HG03196 (cell line): ENCODE results near the gene SP8.
A peak's percentile ranks its signal among the peaks of the same experiment; 100 is the strongest.

ENCODE experiments used
- ATAC-seq: cut with Tn5 transposase; IDR thresholded peaks from one replicate; pipeline ENCODE4 v1.9.1; 2021; ENCODE audit not compliant: unreplicated experiment

SP8 gene

DNA sequence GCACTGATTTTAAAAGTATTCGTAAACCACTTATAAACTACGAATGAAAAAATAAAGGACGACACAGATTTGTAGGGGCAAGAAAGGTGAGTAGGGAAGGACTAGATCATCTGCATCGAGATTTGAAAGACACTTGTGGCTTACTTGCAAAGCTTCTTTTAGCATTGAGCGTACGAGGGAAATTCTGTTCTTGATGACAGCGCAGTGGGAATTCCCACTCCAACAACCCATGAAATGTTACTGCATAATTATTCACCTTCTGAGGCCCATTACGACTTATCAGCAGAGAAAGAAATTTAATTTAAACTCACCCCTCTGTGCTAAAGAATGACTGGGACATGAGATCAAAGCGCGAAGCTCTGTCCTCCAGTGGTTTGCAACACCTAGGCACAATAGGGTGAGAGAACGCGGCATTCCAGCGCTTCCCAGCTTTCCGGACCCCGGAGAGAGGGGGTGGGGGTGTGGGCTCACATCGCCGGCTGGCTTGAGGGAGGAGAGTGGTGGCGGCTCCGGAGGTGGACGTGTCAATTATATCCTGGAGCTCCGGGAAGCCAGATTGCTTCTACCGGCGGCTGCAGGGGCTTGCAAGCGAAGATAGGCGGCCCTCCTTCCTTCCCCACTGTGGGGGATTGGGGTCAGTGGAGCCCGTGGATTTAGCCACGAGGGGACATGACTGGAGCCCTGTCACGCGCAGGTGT, 10.3 kb downstream of the SP8 start:
- ATAC-seq, result no peak

DNA sequence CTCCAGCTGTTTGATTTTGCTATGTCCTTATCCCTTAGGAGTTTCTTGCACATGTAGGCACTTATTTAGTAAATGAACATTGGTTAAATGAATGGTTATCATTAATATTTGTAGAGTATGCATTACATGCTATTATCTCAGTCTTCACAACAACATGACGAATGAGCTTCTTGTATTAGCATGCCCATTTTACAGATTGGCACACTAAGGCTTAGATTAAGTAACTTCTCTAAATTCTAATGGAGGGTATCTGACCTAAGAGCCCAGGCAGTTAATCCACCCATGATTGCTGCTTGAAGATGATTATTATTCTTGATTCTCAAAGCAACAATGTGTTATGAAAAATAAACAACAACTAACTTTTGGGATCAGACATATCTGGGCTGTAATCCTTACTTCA, 32.7 kb downstream of the SP8 start:
- no peak for ATAC-seq

GRCh38 chr7:20749906-20750305, 36.8 kb downstream of the SP8 start:
- no peak for ATAC-seq

GRCh38 chr7:20748853-20749252, 37.8 kb downstream of the SP8 start:
- no peak for ATAC-seq

- no peak for ATAC-seq
These were observed 39.7 kb downstream of the SP8 start for GRCh38 chr7:20747001-20747400.

GRCh38 chr7:20745702-20746101, 41.0 kb downstream of the SP8 start:
- no peak for ATAC-seq

GRCh38 chr7:20744954-20745446, 41.7 kb downstream of the SP8 start:
- ATAC-seq, result no peak

GRCh38 chr7:20742913-20743312, 43.8 kb downstream of the SP8 start:
- no peak for ATAC-seq

GRCh38 chr7:20741801-20742200, 44.9 kb downstream of the SP8 start:
- ATAC-seq, result no peak

DNA sequence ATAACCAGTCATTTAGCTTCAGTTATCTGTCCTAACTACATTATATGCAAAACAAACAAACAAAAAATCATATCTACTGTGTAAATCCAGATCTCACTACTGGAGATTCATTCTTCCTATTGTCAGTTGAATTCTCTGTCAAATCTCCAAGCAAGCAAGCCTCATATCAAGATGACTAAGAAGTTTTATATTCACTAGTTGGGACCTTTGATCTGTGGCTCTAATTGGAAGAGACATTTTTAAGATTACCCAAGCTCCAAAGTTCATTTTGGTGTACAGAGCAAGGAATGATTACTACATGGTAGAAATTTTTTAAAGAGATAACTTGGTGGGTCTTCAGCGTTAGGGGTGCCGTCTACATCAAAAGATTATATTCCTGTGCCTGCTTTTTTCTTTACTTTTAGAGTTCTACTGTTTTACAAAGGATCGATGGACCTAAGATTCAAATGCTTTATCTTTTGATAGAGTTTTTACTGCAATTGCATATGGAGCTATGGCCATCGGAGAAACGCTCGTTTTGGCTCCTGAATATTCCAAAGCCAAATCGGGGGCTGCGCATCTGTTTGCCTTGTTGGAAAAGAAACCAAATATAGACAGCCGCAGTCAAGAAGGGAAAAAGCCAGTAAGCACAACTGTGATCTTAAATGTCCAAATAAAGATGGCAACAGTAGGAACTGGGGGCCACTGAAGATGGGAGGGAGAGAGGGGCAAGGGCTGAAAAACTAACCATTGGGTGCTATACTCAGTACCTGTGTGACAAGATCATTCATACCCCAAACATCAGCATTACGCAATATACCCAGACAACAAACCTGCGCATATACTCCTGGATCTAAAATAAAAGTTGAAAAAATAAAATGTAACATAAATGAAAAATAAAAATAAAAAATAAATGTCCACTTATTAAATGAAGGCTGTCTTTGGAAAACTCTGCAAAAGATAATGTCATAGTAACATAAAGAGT, 47.9 kb downstream of the SP8 start:
- peak; percentile 9 for ATAC-seq

GRCh38 chr7:20737840-20738448, 48.7 kb downstream of the SP8 start:
- peak; percentile 65 for ATAC-seq

- ATAC-seq, result no peak
These were observed 51.2 kb downstream of the SP8 start for GRCh38 chr7:20735346-20736065.
